ENCODE measurements around the gene CACNA1D.
A peak's percentile ranks its signal among the peaks of the same experiment; 100 is the strongest.

Gene CACNA1D

DNA sequence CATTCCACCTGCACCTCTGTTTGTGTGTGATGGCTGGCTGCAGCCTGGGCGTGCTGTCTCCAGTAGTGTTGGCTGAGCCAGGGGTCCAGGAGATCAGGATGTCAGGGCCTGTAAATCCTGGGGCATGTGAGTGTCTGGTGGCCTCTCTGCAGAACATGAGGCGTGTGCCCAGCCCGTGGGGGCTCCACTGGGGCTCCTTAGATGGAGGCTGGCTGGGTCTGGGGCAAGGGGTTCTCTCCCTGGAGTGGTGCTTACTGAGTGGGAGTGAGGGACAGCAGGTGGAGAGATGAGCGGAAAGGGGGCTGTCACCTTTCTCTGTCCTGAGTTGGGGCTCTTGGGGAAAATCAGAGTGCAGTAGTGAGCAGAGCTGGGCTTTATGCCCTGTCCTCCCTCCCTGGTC lies 199.6 kb downstream of the CACNA1D start:
- DNase-seq = no peak

DNA sequence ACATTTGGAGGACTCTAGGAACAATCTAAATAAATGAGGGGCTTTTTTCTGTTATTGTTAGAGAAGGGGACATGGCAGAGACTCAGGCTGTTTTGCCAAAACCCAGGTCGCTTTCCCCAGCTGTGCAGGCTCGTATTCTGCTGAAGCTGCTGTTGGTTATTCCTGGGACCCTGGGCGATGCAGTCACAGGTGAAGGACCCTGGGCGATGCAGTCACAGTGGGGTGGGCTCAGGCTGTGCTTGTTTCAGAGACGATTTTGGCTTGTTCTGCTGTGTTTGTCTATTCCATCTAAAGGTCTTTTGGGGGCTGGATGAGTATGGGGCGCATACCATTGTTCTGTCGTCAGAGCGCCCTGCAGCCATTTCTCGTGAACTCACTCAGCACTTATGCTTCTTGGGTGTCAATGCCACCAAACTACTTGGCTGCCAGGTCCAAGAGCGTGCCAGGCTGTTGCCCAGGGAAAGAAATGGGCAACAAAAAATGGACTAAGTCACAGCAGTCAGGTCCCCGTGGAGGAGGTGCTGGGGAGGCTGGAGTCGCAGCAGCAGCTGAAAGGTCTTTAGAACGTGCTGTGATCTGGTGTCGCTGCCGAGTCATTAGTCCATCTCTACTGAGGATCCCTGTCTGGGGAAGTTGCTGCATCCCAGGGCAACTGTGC lies 200.4 kb downstream of the CACNA1D start:
- DNase-seq = no peak

DNA sequence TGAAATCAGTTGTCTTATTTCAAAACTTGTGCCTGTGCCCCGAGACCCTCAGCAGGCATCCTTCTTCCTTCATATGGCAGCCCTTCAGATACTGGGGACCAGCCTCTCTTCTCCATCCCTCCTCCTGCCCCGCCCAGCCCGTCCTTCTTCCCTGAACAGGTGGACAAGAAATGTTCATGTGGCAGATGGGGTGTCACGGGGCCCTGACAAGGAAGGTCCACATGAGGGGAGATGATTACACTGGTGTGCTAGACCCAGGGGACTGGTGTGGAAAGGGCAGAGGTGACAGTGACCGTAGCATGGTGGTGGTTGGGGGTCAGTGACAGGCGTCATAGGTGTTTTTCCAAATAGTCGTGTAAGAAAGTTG lies 200.9 kb downstream of the CACNA1D start:
- DNase-seq = no peak

DNA sequence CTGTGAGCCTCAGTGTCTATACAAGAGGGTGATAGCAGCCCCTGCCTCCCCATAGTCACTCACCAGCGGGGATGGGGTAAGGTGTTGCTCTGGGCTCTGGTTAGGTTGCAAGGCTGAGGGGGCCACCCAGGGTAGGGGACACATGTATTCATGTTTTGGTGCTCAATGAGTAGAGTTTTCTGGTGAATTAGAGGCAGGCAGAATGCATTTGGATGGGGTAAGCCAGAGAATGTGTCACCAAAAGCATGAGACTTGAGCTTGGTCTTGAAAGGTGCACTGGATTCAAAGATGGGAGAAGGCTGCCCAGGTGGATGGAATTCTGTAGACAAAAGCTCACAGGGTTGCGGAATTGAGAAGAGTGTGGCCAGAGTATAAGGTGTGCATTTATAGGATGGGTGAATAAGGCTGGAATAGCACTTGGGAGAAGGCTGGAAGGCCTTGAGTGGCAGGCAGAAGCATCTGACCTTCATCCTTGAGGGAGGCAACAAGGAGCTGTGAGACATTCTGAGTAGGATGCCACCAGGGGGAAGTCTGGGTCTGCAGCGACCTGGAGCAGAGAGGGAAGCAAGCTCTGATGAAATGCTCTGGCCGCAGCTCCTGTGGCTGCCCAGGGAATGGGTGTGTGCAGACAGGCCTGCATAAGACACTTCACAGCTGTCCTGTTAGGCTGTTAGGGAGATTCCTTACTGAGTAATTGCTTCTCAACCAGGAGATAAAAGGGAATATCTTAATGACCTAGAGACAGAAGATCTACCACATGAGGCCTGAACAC lies 202.2 kb downstream of the CACNA1D start:
- no peak for DNase-seq

DNA sequence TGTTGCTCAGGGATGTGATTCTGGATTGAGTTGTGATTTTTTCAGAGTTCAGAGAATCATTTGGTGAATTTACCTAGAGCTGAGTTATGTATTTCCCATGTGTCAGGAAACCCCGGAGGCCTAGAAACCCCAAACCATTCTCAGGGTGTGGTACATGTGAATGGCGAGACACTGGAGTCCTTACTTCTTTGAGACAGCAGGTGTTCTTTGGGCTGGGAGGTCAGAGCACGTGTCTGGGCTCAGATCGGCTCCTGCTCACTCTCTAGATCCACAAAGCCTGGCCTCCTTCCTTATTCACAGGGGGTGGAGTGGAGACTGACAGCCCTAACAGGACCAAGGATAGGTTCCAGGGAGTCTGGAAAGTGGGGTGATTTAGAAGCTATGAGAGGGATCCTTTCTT lies 206.0 kb downstream of the CACNA1D start:
- no peak for DNase-seq

DNA sequence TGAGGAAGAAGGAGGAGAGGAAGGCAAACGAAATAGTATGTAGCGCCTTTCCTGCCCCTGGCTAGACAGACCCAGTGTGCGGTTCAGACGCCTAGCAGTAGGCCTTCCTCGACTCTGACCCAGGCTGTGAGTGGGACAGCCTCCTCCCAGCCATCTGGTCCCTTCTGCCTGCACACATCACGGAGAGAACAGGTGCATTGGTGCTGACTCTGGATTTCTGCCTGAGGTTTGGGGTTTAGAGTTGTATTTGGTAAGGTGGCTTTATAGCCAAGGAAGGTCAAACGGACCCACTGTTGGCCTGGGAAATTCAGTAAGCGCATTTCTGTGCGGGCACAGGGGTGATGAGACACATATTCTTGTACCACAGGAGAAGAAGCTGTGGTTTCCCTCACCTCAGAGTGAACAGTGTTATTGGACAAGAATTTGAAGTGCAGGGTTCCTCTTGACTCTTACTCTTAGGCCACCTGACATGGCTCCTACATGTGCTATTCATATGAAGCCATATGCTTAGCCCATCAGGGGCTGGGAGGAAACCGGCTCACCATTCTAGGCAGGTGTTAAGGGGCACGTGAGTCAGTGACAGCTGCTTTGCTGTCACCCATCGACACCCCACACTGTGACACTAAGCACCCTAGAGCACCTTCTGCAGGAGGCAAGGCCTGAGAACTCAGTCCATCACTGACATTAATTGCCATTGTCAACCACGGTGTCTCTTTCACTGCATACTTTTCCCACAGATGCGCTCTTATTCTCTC lies 208.5 kb downstream of the CACNA1D start:
- no peak for DNase-seq

DNA sequence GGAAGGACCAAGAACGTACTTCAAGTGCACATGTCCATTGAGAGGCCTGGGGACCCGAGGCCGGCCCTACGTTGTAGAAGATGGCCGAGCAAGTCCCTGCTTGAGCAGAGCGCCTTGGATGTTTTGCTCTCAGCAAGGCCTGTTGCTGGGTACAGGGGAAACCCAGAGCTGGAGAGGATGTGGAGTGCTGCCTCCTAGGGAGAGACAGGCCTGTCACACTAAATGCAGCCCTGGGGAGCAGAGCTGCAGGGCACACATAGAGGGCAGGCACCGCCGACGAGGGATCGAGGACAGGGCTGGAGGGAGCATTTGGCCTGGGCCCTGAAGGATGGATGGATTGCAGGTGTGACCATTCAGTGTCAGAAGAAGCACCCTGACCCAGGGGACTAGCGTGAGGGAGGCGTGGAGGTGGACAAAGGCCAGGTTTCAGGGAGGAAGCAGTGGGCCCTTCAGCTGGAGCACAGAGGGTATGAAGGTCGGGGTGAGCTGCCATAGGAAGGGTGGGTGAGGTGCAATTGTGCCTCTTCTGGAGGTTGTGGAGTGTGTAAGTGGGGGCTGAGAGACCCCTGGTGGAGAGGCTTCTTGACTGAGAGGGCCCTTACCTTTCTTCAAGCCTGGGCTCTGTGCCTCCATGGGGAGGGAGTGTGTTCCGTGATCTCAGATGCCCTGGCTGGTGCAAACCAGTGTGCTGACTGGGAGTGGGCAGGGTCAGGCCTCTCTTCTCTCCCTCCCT lies 209.4 kb downstream of the CACNA1D start:
- no peak for DNase-seq

DNA sequence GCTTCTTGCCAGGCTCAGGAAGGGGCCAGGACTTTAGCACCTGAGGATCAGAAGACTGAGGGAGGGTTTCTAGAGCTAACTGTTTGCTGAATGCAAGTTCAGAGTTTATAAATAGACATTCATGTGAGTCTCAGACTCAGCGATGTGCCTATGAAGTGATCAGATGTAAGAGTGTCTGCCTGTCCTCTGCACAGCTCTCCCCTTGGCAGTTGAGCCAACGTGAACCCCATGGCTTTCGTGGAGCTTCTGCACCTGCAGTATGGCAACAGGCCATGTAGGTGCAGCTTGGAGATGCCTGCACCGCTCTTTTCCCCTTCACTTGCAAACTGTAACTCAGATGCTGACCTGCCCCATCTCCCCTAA lies 209.9 kb downstream of the CACNA1D start:
- no peak for DNase-seq

DNA sequence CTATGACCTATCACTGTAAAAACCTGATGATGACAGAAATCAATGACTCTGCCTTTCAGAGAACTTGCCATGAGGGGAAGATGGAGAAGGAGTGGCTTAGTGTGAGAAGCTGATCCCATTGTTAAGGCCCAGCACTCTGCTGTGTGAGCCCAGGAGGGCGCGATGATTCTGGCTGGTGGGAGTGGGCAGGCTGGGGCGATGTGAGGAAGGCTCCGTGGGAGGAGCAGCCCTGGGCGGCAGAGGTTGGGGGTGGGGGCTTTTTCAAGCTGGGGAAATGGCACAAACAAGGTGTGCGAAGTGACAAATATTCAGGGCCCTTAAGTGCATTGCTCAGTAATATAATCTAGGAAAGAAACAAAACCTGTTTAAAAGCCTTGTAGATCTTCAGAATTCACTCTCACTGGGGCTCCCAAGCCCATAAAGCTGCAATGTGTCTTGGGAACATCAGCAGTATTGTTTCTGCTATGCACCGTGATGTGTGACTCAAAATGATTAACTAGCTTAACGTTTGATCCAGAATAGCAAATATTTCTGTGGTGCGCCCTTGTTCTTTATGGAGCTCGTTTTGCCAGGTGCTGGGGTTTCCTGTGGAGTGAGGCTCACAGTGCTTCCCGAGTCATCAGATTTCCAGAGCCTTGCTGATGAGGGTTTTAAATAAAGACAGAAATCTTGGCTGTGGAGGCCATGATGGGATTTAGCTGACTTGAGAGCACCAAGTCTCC lies 210.8 kb downstream of the CACNA1D start:
- no peak for DNase-seq

DNA sequence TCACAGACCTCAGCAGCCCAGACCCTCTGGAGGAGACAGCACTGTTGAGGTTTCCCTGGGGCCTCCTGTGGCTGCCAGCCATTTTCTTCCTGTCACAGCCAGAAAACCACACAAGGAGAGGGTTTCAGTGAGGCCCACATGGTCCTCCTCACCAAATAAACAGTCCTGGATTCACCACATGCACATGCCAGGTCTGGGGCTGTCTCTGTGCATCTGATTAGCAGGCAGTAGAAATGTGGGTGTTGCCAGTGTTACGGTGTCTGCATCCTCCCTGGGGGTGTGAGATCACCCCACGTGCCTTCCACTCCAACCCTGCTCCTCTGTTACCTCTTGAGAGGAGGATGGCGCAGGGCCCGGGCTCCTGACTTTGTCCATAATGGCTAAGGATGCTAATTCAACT lies 211.4 kb downstream of the CACNA1D start:
- DNase-seq = peak in 1 of 5 experiments; percentile 86

DNA sequence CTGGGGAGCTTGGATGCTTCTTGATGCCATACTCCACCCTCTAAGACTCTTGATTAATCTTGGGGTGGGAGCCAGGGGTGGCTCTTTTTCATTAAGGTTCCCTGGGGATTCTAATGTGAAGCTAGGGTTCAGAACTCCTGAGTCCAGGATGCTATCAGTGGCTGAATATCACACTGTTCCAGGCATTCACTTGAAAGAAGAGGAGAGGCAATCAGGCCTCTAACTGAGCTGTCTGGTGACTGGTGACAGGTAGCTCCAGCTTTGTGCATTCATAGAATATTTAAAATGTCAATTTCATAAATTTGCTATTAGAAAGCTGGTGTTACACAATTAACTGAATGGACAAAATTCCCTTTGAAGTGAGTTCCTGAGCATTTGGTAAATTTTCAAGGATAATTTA lies 212.8 kb downstream of the CACNA1D start:
- DNase-seq = no peak

DNA sequence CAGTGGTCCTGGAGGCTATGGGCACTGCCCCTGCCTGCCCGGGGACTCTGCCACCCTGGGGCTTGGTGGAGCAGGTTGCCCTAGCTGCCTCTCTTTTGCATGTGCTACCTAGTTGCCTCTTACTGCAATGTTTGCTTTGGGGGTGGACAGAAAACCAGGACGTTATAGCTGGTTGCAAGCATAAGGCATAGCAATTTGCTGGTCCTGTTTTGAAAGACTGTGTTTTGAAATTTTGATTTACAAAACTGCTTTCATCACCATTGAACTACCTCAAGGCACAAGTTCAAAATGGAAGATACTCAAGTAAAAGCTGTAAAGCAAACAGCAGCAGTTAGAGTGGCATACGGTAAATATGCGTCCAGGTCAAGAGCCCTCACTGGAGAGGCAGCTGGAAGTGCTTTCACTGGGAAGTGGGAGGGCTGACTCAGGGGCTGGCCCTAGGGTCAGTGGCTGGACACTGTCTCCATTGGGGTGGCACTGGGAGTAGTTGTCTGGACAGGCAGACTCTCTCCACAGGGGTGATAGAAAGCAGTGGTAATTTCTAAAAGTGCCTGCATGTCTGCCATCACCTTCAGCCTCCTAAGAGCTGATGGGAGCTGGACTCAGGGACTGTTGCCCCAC lies 213.7 kb downstream of the CACNA1D start:
- DNase-seq = no peak

DNA sequence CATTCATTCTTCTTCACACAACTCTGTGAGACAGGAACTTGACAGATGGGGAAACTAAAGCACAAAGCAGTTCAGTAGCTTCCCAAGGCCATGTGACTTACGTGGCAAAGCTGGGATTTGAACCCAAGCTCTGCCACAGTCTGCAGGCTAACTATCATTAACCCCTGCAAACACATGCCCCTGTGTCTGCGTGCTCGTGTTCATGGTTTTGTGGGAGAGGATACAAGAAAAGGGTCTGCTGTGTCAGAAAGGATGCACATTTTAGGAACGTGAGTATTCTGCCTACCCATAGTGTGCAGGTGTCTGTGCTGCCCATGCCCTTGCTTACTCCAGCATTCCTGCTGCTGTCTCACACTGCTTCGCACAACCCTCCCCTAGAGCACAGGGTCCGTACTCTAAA lies 214.8 kb downstream of the CACNA1D start:
- no peak for DNase-seq

DNA sequence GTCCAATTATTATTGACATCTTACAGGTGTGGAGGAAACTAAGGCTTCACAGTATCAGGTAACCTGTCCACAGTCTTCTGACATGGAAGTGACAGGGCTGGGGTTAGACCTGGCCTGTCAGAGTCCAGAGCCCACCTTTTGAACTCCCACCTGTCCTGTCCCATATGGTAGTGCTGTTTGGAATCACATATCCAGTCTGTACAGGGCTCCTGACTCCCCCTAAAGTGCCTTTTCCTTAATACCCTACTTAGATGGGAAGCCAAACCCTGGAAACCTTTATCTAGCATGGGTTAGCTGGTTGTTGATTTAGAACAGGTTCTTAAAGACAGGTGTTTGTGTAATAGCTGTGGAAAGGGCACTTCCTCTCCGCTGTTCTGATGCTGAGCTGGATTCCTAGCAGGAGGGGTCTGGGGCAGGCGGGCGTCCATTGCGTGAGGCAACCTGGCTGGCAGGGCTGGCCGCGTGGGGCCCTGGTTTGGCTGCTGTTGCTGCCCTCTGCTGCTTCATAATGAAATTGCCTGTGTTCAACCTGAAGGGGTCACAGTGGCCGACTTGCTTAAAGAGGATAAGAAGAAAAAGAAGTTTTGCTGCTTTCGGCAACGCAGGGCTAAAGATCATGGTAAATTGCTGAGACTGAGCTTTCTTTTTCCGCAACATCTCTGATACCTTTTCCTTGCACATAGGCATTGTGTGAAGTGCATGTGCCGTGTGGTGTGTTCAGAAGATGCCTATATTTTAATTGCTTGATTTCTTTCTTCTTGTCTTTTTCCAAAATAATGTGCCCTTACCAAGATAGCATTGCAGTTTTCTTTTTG lies 215.7 kb downstream of the CACNA1D start:
- DNase-seq = peak; percentile 3 to 83 (median 31)

DNA sequence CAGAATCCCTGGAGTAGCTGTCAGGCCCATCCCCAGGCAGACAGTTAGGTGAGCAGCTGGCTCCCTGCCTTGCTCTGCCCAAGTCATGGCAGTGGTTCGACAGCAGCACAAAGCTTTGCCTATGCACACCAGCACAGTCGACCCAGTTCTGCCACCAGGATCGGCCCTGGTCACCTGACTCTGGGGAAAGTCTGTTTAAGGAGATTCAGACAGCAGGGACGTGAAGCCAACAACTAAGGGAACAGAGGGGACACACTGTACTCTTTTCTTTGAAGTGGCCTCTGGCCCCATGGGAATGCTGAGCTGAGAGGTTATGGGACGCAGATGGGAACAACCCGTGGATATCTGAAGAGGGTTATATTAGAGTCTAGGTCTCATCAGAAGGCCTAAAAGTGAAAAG lies 217.0 kb downstream of the CACNA1D start:
- no peak for DNase-seq

DNA sequence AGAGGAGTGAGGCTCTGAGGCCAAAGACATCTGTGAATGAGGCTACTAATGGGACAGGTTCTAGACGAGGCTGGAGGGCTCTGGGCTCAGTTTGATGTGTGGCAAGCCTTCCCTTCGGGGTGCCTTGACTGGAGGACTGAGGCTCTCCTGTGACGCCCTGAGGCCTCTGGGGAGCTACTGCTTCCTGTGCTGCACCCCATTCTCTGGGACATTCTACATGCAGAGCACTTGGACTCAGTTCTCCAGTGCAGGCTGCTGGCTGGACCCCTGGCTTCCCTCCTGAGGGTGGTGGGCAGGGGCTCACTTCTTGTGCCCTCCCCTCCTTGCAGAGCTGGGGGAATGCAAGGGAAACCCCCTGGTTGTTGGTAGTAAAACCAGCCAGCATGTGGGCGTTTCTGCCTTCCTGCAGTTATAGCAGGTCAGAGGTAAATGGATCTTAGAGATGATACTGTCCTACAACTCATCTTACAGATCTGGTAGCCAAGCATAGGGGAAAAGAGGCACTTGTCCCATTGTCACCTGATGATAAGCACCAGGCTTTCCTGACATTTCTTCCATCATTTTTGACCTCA lies 218.5 kb downstream of the CACNA1D start:
- peak in 1 of 5 experiments; percentile 50 for DNase-seq

DNA sequence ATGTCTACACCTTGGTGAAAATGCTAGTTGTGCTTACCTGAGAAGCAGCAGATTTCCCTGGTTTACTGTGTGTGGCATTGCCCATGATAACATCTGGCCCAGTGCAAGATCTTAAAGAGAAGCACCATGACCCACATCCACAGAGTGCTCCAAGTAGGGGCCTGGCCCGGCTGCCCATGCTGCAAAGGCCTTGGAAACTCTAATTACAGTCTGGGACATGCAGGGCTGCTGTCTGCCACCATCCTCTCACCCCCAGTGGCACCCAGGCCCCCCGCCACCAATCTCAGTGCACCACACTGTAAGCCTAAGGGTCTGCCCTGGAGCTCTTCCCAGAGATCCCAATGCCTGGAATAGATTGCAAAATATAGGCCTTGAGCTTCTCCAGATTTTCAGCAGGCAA lies 219.2 kb downstream of the CACNA1D start:
- DNase-seq = no peak

DNA sequence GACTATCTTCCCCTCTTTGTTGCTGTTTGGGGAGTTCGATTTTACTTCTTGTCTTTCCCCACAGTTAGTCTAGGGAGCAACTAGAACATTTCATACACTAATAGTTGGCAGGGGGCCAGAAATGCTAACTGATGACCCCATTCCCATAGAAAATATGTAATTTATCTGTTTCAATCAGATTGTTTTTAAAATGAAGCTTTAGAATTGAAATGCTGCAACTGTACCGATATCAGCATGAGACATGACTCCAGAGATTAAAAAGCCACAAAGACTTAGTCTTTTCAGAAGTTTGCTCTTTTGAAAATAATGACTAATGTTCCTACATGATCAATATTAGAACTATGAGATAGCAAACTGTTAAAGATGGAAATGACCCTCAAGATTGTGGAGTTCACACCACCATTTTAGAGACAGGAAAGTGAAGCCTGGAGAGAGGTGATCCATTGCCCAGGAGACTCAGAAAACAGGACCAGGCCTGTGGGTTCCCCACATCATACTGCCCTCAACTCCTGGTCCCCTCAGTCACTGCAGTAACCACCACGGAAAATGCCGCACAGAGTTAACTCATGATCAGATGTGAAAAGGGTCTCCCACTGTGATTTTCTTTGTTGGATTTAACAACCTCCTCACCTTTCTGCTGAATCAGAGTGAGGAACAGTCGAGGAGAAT lies 221.5 kb downstream of the CACNA1D start:
- DNase-seq = peak in 1 of 5 experiments; percentile 29

DNA sequence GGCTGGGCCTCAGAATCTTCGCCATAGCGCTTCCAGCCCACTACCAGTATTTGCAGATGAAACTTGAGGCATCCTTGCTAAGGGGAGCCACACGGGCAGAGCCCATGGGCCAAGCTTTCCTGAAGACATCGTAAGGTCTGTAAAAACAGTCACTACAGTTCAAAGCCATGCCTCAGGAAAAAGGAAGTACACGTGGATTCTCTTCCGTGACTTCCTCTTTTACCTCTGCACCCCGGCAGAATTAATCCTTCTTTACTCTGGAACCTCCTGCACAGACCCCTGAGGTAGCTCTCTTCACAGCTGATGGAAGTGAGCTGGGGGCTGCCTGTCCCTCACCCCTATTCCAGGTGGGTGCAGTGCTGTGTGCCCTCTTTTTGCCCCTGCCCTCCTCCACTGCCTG lies 222.6 kb downstream of the CACNA1D start:
- DNase-seq = no peak

DNA sequence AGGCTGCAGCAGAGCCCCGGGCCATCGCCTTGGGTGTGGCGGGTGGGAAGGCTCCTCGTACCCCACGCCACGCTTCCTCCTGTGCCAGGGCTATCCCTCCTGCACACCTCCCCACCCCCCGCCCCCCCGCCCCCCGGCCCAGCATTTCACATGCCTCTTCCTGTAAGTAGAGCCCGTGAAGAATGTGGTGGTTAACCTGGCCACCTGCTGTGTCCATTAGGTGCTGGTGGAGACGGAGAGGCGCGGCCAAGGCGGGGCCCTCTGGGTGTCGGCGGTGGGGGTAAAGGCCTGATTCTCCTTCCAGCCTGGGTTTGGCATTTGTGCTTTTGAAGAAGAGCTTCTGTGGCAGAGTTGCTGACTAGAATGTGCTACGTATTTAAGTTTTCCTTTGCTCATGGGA lies 224.1 kb downstream of the CACNA1D start:
- no peak for DNase-seq
